Tongue (tissue), 2 donors: Measurements from ENCODE around the gene ATG13. TPM values are rescaled to one million over a fixed set of nuclear protein-coding genes. Genes with fewer than 3 reads are reported as not detected.
A peak's percentile ranks its signal among the peaks of the same experiment; 100 is the strongest.
"Not testable (repeated sequence)": the region's sequence is repeated elsewhere in the genome, so short reads cannot be mapped to it uniquely, and the experiment has no call there.

ENCODE experiments used
- DNase-seq: peaks from one replicate; pipeline ENCODE4 v3.0.0-alpha.2; 2015
- total RNA-seq: library from RNA; depleted of rRNA; stranded (reverse); fragments of >200 nt; gene quantifications from one replicate; pipeline ENCODE4 v1.2.3, GENCODE V29; 2014

ATG13 gene
- total RNA-seq, 1 donor from 2014 or later, result 56.8 TPM

GRCh38 chr11:46697723-46698122 lies 80.4 kb downstream of the ATG13 start:
- DNase-seq, result no peak

GRCh38 chr11:46698597-46698996 lies 81.2 kb downstream of the ATG13 start:
- no peak for DNase-seq

DNA sequence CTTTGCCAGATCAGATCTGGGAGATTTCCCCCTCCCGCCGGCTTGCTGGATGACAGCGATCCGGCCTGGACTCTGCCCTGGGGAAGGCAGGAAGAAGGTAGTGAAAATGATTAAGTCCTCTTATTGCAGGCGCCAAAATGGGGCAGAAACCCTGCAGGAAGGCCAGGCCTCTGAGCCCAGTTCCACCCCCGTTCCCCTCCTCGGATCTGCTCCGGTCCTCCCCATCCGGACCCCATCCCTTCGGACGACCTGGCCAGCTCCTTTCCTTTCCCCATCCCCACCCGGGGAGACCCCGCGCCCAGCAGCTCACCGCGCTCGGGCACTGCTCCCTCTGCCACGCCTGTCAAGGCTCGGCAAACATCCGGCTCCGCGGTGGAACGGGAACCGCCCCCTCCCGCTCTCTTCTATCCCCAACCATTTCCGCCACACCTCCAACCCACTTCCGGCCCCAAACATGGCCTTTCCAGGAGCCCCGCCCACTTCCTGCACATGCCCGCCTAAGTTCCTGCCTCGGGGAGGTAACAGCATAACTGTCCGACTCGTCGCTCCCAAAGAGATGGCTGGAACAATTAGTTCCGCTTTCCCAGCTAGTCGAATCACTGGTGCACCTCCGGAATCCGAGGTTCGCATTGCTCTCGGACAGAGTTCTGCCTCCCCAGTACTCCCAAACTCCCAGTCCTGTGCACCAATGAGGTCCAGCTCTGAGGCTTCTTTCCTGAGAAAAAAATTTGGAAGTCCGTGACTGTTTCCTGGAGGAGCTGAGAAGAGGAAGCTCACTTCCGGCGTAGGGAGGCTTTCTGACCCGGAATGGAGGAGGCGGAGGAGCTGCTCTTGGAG lies 83.1 kb downstream of the ATG13 start, which contains the start of the genes ARHGAP1 and ZNF408:
ARHGAP1 (minus strand) TSS at position 379 of the 837 bp plus-strand sequence. CDS start 4,512 bp downstream, outside the sequence.
ZNF408 (plus strand) TSS at position 791 of the 837 bp plus-strand sequence; CDS start at position 808, 17 bp downstream.
- DNase-seq, result peak; percentile 100

GRCh38 chr11:46701078-46701654 lies 83.8 kb downstream of the ATG13 start:
- no peak for DNase-seq

GRCh38 chr11:46705070-46705688 lies 87.8 kb downstream of the ATG13 start:
- no peak for DNase-seq

- no peak for DNase-seq
Measured at GRCh38 chr11:46706886-46707285, 89.5 kb downstream of the ATG13 start.

GRCh38 chr11:46709351-46709750 lies 92.0 kb downstream of the ATG13 start:
- not testable (repeated sequence) for DNase-seq

DNA sequence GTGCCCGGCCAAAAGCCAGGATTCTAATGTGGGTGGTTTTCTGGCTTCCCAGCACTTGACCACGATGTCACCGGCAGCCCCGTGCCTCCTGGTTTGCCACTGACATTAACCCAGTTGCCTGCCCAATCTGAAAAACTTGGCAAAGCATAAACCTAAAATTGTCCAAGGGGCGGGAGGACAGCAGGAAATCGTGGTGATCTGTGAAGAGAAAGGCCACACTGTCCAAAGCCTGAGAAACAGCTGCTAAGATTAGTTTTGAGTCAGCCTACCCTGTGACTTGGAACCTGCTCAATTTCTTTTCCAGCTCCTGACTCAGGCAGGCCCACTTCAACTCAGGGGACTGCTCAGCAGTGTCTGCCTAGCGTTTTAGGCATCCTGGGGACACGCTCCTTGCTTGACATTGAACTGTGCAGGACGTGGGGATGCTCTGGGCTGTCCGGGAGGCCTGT lies 93.5 kb downstream of the ATG13 start:
- DNase-seq, result peak; percentile 90

GRCh38 chr11:46711303-46711702 lies 94.0 kb downstream of the ATG13 start:
- DNase-seq, result no peak

- no peak for DNase-seq
Measured at GRCh38 chr11:46712874-46713576, 95.7 kb downstream of the ATG13 start.

DNA sequence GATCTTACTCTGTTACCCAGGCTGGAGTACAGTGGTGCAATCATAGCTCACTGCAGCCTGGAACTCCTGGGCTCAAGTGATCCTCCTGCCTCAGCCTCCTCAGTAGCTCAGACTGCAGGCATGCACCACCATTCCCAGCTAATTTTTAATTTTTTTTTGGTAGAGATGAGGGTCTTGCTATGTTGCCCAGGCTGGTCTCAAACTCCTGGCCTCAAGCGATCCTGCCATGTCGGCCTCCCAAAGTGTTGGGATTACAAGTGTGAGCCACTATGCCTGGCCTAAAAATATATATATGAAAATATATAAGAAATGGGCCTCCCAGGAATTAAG lies 100.4 kb downstream of the ATG13 start:
- DNase-seq, result not testable (repeated sequence)

DNA sequence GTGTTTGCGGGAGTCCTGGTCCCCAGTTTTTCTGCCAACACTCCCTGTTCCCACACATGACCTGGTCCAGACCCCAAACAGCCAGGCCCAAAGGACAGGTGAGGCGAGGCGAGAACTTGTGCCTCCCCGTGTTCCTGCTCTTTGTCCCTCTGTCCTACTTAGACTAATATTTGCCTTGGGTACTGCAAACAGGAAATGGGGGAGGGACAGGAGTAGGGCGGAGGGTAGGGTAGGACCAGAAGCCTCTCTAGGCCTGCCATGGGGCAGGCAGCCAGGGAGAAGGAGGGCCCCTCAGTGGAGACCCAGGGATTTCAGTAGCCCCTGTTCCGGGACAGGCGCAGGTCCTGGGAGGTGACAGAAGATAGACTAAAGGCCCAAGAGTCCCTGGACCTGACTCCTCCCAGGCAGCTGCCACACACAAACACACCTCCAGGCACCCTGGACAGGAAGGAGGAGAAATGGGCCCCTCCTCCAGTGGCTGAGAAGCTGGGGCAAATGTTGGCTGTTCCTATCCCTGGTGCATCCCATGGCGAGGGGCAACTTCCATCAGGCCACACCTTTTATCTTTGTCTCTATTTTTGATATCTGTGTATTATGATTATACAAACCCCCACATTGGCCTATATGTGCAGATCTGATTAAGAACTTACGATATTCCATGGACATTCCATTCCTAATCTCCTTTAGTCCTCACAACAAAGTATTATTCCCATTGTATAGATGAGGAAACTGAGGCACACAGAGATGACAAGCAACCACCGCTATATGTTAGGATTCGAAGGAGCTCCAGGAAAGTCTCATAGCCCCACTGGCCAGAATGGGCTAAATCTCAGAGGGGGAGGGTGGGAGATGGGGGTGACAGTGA lies 101.0 kb downstream of the ATG13 start:
- DNase-seq, result no peak

DNA sequence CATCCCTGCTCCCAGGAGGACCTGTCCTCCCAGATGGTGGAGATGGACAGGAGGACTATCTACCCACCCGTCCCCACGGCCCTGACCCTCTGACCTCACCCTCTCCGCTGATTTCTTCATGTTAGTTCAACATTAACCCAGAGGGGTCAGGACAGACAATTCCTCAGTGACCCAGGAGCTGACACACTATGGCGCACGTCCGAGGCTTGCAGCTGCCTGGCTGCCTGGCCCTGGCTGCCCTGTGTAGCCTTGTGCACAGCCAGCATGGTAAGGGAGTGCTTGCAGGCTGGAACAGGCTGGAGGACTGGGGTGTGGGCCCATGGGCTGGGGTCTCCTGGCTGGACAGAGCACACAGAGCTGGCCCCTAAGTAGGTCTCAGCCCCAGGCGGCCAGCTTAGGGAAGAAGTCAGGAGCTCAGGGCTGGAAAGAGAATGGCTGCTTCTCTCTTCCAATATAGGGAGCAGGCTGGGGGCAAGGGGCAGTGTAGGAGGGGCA lies 101.7 kb downstream of the ATG13 start, which contains the start of gene F2:
F2 (plus strand) TSS at position 166 of the 495 bp plus-strand sequence; CDS start at position 189, 23 bp downstream.
- no peak for DNase-seq

GRCh38 chr11:46719543-46720218 lies 102.3 kb downstream of the ATG13 start:
- no peak for DNase-seq

DNA sequence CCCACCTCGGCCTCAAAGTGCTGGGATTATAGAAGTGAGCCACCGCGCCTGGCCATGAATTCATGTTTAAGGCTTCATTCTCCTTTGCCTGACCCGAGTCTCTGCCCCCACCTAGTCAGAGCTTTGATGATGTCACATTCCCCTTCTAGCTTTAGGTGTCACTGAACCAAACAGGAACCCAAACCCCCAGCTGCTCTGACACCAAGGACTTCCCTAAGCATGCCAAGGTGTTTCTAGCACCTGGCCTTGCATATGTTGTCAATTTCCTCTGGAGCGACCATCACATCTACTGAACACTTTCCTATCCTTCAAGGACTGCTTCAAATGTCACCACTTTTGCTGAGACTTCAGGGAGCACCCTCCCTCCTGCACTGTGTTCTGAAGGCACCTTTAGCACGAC lies 103.9 kb downstream of the ATG13 start:
- DNase-seq, result no peak

- no peak for DNase-seq
Measured at GRCh38 chr11:46722566-46723358, 105.4 kb downstream of the ATG13 start.

GRCh38 chr11:46723359-46723680 lies 106.0 kb downstream of the ATG13 start:
- DNase-seq, result no peak

DNA sequence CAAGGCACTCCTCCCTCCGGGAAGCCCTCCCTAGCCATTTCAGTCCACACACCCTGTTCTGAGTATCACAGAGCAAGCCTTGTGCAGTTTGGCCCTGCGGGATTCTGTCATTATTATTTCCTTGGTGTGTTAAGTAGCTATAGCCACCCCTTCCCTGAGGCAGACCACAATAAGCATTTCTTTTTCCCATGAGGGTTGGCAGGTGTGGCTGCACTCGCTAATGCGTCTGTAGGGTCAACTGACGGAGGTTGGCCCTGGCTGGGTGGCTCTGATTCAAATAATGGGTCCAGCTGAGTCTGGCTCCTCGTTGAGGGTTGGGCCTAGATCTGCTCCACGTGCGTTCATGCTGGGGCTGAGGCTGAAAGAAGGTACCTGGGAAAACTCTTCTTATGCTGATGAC lies 106.7 kb downstream of the ATG13 start:
- DNase-seq, result no peak
